HG03342 (cell line): ENCODE measurements around the gene CSNK1A1.
"Not testable (repeated sequence)": the region's sequence is repeated elsewhere in the genome, so short reads cannot be mapped to it uniquely, and the experiment has no call there.

ENCODE experiments used
- ATAC-seq: cut with Tn5 transposase; IDR thresholded peaks from one replicate; pipeline ENCODE4 v1.9.1; 2021; ENCODE audit warnings: mild to moderate bottlenecking, moderate library complexity; ENCODE audit not compliant: unreplicated experiment

The CSNK1A1 gene

DNA sequence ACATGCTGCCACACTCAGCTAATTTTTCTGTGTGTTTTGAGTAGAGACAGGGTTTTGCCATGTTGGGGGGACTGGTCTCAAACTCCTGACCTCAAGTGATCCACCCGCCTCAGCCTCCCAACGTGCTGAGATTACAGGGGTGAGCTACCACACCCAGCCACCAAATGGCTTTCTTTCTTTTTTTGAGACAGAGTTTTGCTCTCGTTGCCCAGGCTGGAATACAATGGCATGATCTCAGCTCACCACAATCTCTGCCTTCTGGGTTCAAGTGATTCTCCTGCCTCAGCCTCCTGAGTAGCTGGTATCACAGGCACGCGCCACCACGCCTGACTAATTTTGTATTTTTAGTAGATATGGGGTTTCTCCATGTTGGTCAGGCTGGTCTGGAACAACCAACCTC lies 15.5 kb downstream of the CSNK1A1 start:
- not testable (repeated sequence) for ATAC-seq

DNA sequence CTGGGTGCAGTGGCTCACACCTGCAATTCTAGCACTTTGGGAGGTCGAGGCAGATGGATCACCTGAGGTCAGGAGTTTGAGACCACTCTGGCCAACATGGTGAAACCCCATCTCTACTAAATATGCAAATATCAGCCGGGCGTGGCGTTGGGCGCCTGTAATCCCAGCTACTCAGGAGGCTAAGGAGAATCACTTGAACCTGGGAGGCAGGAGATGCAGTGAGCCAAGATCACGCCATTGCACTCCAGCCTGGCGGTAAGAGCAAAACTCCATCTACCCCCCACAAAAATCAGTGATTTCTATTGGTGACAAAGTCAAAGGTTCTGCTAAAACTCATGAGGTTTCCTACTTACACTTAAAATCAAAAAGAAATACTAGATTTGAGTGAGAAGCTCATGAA lies 18.8 kb downstream of the CSNK1A1 start:
- no peak for ATAC-seq

GRCh38 chr5:149529463-149529862 lies 21.8 kb downstream of the CSNK1A1 start:
- ATAC-seq, result no peak

DNA sequence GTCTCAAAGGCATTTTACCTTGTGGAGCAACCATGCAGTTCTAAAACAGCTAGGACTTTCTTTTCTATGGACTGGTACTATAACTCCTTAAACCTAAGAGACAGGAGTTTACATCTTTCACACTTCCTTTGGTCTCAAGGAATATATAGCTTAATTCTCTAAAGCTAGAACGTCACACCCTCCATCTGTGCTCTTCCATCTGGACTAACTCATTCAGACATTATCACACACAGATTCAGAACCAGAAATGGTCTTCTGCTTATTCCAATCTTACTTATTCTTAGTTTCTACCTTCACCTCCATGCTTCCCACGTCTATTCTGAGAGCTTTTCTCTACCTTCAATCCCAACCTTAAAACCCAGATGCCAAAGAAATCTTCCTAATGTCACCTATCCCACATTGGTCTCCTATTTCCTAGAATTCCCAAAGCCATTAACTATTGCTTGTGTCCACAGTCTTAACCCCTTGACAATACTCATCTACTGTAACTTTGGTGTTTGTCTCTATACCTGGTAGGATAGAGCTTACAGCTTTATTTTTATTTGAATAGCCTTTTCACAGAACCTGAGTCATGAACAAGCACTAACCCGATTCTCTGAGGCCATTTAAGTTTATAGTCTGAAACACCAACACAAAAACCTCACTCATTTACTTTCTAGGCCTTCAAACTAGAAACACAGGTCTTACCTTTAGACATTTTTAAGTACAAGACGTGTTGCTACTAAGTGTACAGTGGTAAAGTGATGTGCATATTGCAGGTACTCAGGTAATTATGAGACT lies 22.8 kb downstream of the CSNK1A1 start:
- ATAC-seq, result no peak

DNA sequence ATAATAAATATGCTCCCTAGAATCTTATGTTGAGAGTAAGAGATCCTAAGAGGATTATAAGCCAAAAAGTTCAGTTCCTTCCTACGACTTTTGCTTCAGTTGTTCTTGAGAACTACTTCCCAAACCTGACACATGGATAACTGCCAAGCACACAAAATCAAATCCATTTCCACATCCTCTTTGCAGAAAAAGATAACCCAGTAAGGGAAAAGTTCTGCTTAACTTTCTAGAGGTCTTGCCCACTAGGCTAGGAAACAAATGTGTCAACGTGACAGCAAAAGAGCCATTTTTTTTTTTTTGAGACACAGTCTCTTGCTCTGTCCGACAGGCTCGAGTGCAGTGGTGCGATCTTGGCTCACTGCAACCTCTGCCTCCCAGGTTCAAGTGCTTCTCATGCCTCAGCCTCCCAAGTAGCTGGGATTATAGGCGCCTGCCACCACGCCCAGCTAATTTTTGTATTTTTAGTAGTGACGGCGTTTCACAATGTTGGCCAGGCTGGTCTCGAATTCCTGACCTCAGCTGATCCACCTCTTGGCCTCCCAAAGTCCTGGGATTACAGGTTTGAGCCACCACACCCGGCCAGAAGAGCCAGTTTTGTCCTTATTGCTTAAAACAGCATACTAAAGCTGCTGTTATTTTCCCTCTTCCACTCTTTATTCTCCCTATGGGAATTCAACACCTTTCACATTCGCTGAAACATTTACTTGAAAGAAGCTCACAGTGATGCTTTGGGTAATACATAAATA lies 24.2 kb downstream of the CSNK1A1 start:
- ATAC-seq, result no peak

DNA sequence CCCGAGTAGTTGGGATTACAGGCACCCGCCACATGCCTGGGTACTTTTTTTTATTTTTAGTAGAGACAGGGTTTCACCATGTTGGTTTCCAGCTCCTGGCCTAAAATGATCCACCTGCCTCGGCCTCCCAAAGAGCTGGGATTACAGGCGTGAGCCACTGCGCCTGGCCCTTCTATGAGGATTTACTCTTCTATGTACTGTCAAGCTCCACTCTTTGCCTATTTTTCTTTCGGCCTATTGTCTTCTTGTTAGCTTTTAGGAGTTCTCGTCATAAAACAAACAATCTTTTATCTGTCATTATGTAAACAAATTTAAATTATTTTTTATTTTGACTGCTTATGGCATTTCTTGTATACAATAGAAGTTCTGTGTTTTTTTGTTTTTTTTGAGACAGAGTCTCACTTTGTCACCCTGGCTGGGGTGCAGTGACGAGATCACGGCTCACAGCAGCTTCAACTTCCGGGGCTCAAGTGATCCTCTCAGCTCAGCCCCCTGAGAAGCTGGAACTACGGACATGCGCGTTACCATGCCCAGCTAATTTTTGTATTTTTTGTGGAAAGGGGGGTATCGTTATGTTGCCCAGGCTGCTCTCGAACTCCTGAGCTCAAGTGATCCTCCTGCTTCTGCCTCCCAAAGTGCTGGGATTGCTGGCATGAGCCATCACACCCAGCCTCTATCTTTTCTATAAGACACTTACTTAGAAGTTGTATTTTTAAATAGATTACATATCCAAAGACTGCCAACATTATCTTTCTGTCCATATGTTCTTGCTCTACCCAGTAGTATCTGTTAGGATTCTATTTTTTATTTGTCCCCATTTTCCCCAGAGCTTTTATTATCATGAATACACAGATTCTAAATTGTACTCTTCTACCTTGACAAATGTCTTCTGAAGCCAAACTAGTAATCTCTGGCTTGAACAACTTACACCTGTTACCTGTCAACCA lies 29.2 kb downstream of the CSNK1A1 start:
- ATAC-seq, result no peak

GRCh38 chr5:149519601-149520000 lies 31.6 kb downstream of the CSNK1A1 start:
- no peak for ATAC-seq

- ATAC-seq, result no peak
Measured at GRCh38 chr5:149518620-149519019, 32.6 kb downstream of the CSNK1A1 start.

DNA sequence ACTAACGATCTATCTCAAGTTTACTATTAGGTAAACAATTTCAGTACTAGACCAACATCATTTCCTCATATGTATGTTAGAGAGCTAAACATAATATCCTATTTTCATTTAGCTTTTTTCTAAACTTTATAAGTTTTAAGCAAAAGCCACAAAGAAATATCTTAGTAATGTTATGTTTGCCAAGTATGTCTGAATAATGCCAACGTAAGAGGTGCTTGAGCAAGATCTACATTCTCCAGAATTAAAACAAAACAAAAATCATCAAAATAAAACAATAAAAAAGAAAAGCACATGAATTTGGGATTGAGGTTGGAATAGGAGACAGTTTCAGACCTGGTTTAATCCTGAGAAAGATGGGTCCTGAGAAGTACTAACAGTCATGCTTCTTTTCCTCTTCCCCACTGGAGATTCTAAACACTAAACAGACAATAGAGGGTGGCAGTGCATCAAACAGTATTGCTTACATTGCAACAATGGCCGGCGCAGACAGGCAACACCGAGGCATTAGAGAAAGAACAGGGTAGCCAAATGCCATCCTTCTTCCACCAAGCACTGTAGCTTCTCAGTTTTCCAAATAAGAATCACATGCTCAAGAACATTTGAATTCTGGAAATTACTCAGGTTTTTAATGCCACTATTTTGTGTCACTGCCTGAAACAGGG lies 33.6 kb downstream of the CSNK1A1 start:
- ATAC-seq, result no peak

GRCh38 chr5:149514512-149514911 lies 36.7 kb downstream of the CSNK1A1 start:
- ATAC-seq, result no peak

DNA sequence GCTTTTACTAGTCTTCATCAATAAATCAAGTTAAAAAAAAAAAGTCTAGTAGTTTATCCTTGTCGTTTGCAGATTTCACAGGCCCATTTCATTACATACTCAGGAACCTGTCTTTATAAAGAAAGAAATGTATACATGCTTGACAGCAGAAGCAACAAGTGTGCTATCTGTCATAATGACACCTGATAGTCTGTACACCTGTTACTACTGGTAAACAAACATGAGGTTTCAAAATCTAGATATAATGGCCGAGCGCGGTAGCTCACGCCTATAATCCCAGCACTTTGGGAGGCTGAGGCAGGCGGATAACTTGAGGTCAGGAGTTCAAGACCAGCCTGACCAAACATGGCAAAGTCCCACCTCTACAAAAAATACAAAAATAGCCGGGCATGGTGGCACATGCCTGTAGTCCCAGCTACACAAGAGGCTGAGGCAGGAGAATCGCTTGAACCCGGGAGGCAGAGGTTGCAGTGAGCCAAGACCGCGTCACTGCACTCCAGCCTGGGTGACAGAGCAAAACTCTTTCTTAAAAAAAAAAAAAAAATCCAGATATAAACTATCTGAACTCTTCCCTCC lies 37.8 kb downstream of the CSNK1A1 start:
- not testable (repeated sequence) for ATAC-seq

DNA sequence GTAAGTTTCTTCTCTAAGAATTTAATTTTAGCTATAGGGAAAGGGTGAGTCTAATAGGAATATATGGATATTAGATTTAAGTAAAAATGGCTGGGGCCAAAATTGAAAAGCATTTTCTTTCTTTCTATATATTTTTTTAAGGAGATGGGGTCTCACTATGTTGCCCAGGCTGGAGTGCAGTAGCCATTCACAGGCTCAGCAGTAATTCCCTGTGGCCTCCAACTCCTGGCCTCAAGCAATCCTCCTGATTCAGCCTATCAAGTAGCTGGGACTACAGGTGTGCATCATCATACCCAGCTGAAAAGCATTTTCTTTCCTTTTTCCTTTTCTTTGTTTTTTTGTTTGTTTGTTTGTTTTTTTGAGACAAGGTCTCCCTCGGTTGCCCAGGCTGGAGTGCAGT lies 41.1 kb downstream of the CSNK1A1 start:
- ATAC-seq, result no peak

GRCh38 chr5:149504677-149505076 lies 46.6 kb downstream of the CSNK1A1 start:
- ATAC-seq, result no peak

DNA sequence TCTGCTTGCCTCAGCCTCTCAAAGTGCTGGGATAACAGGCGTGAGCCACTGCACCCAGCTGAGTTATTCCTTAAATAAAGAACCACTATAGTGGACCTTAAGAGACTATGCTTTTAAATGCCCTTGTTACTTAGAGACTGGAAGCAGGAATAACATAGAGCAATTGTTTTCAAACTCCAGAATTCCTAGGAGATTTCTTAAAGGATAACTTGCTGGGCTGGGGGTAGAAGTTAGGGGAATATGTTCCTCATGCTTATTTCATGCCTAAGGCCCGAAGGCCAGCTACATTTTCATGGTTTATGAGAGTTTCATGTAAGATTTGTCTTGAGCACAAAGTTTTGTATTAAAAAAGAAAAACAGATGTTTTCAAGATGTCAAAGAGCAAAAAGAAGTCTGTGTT lies 48.2 kb downstream of the CSNK1A1 start:
- no peak for ATAC-seq

- ATAC-seq, result no peak
Measured at GRCh38 chr5:149500922-149501582, 50.2 kb downstream of the CSNK1A1 start.

DNA sequence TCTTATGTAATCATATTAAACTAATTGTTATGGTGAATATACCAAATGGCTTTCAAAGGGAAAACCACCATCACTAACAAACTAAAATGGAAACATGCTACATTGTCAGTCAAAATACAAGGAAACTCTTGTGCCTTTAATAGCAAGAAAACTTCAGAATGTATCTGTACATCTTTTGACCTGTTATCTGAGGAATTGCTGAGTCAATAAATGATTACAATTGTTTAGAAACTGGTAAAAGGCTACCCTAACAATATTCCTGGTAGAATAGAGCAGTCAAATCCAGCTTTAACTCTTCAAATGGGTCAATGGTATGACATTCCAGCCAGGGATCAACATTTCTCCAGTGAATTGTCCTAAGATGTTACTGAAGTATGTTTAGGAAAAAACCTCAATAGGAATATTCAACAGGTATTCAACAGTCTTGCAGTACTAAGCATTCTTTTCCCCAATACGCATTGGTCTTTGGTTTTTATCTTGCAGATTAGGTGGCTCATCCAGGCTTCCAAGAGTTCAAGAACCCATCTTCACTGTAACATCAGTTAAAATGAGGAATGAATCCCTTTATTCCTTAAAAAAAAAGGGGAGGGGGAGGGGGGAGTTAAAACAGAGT lies 52.4 kb downstream of the CSNK1A1 start:
- no peak for ATAC-seq

GRCh38 chr5:149497357-149497756 lies 53.9 kb downstream of the CSNK1A1 start:
- ATAC-seq, result no peak

DNA sequence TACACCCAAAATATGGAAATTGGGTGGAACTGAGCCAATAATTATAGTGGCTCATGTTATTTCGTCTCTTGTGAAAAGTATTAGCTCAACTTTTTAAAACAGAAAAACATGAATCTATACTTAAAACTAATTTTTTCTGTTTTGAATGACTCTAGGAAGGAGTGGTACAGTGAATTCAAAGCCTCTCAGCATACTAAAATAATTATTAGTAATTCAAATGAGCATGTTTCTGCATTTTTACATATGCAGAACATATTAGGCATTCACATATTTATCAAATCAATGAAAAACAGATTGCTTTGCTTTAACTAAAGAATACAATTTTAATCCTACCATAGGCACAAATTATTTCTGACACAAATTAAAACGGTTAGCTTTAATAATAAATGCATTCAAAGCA lies 54.3 kb downstream of the CSNK1A1 start:
- no peak for ATAC-seq

- ATAC-seq, result no peak
Measured at GRCh38 chr5:149496166-149496565, 55.1 kb downstream of the CSNK1A1 start.
